CD14-positive monocyte (primary cell): ENCODE results near the gene PTGS1. TPM values are rescaled to one million over a fixed set of nuclear protein-coding genes. Genes with fewer than 3 reads are reported as not detected.
A peak's percentile ranks its signal among the peaks of the same experiment; 100 is the strongest.

Source experiments
- DNase-seq, 3 donors: peaks; one replicate each; pipeline ENCODE4 v3.0.0-alpha.2; 2011 to 2022
- H2AFZ ChIP-seq: 2 replicates; pipeline ENCODE4 v1.6.0; 2012; ENCODE audit warnings: mild to moderate bottlenecking, low read depth, low read length, inconsistent platforms; ENCODE audit not compliant: insufficient read depth, poor library complexity, severe bottlenecking
- H3K27ac ChIP-seq, 2 donors: 1 replicate in 1 of 2; 2 replicates in 1 of 2; pipeline ENCODE4 v1.5.1; 2012 to 2013; ENCODE audit warnings: low read length in 2 of 2, control low read depth in 1 of 2, inconsistent platforms in 1 of 2, low read depth in 1 of 2, mild to moderate bottlenecking in 1 of 2
- H3K27me3 ChIP-seq, 2 donors: one replicate each; pipeline versions ENCODE4 v1.6.0 to v1.6.1; 2011 to 2013; ENCODE audit warnings: low read length in 2 of 2; ENCODE audit not compliant: control insufficient read depth in 2 of 2, insufficient read depth in 2 of 2
- H3K36me3 ChIP-seq, 2 donors: replicated peaks in 1 of 2; 1 replicate in 1 of 2; 2 replicates in 1 of 2; pipeline versions ENCODE4 v1.5.1 to v1.6.1; 2012 to 2013; ENCODE audit warnings: low read length in 2 of 2, control low read depth in 1 of 2, inconsistent platforms in 1 of 2, mild to moderate bottlenecking in 1 of 2; ENCODE audit not compliant: insufficient read depth in 2 of 2, control insufficient read depth in 1 of 2
- H3K4me1 ChIP-seq, 2 donors: 1 replicate in 1 of 2; 2 replicates in 1 of 2; pipeline versions ENCODE4 v1.5.1 to v1.6.1; 2012 to 2013; ENCODE audit warnings: low read length in 2 of 2, control low read depth in 1 of 2, inconsistent platforms in 1 of 2, mild to moderate bottlenecking in 1 of 2, moderate library complexity in 1 of 2; ENCODE audit not compliant: insufficient read depth in 2 of 2, control insufficient read depth in 1 of 2
- H3K4me2 ChIP-seq: replicated peaks from 2 replicates; pipeline ENCODE3; 2012; ENCODE audit warnings: low read length, moderate library complexity, mild to moderate bottlenecking; ENCODE audit not compliant: poor library complexity, severe bottlenecking; ENCODE audit errors: extremely low read depth
- H3K4me3 ChIP-seq, 3 experiments: fragments of 200-600 bp in 1 of 3; sonication (generic) in 1 of 3; replicated peaks in 1 of 3; 1 replicate in 2 of 3; 2 replicates in 1 of 3; pipeline ENCODE4 v1.5.1; 2011 to 2013; ENCODE audit warnings: low read length in 3 of 3, mild to moderate bottlenecking in 3 of 3, control low read depth in 2 of 3, low read depth in 2 of 3, inconsistent platforms in 1 of 3, moderate library complexity in 1 of 3
- H3K79me2 ChIP-seq: 2 replicates; pipeline ENCODE4 v1.6.0; 2012; ENCODE audit warnings: mild to moderate bottlenecking, control low read depth, inconsistent platforms, low read length, moderate library complexity; ENCODE audit not compliant: insufficient read depth
- H3K9ac ChIP-seq: 2 replicates; pipeline ENCODE4 v1.6.0; 2017; ENCODE audit warnings: low read length, mild to moderate bottlenecking; ENCODE audit not compliant: insufficient read depth, poor library complexity, severe bottlenecking
- H3K9me3 ChIP-seq, 2 donors: replicated peaks in 1 of 2; 1 replicate in 1 of 2; 2 replicates in 1 of 2; pipeline versions ENCODE4 v1.5.1 to v1.6.1; 2012 to 2013; ENCODE audit warnings: low read length in 2 of 2, control low read depth in 1 of 2; ENCODE audit not compliant: control insufficient read depth in 1 of 2, insufficient read depth in 1 of 2
- H4K20me1 ChIP-seq: 2 replicates; pipeline ENCODE4 v1.6.0; 2012; ENCODE audit warnings: mild to moderate bottlenecking, low read length, control low read depth, moderate library complexity; ENCODE audit not compliant: insufficient read depth
- H3K27ac Mint-ChIP-seq, 7 donors: one replicate each; pipeline ENCODE4 v1.8.0; 2020; ENCODE audit warnings: mild to moderate bottlenecking in 7 of 7, mixed read lengths in 7 of 7, moderate library complexity in 6 of 7, inconsistent platforms in 2 of 7
- H3K27me3 Mint-ChIP-seq, 3 donors: one replicate each; pipeline ENCODE4 v1.8.0; 2021 to 2022; ENCODE audit warnings: low read depth in 3 of 3, mild to moderate bottlenecking in 3 of 3, mixed read lengths in 3 of 3, moderate library complexity in 3 of 3, inconsistent platforms in 1 of 3
- H3K36me3 Mint-ChIP-seq, 2 donors: one replicate each; pipeline ENCODE4 v1.8.0; 2020; ENCODE audit warnings: mixed read lengths in 2 of 2, inconsistent platforms in 1 of 2, mild to moderate bottlenecking in 1 of 2
- H3K4me1 Mint-ChIP-seq: one replicate; pipeline ENCODE4 v1.8.0; 2020; ENCODE audit warnings: mild to moderate bottlenecking, mixed read lengths
- H3K4me3 Mint-ChIP-seq, 2 donors: one replicate each; pipeline ENCODE4 v1.8.0; 2020; ENCODE audit warnings: mild to moderate bottlenecking in 2 of 2, mixed read lengths in 2 of 2, moderate library complexity in 1 of 2
- H3K9me3 Mint-ChIP-seq, 7 donors: one replicate each; pipeline ENCODE4 v1.8.0; 2020 to 2022; ENCODE audit warnings: mixed read lengths in 7 of 7, mild to moderate bottlenecking in 6 of 7, moderate library complexity in 6 of 7, inconsistent platforms in 2 of 7
- CTCF ChIP-seq: fragments of 200-600 bp; IDR thresholded peaks from one replicate; pipeline ENCODE4 v1.8.0; 2022; ENCODE audit warnings: antibody characterized with exemption, mild to moderate bottlenecking
- WGBS: methylation state at CpG from one replicate; pipeline ENCODE4 v1.1.5; 2013; ENCODE audit warnings: missing lambda C conversion rate; ENCODE audit not compliant: insufficient coverage; 5-methylcytosine and 5-hydroxymethylcytosine counted together
- intact Hi-C, 2 donors: fragments of 100-400 bp; cut with micrococcal nuclease; formaldehyde crosslinking; loops; one replicate each; pipeline versions ENCODE4 v1.15.0 to v1.15.1; 2023
- polyA plus RNA-seq, 3 donors: library from polyadenylated mRNA; depleted of rRNA in 1 of 3; unstranded in 2 of 3; stranded (reverse) in 1 of 3; fragments of 300-500 nt in 2 of 3; fragments of >200 nt in 1 of 3; fragmentation: Illumina TruSeq in 2 of 3; gene quantifications; 1 replicate in 2 of 3; 2 replicates in 1 of 3; pipeline ENCODE4 v1.2.3, GENCODE V29; 2012 to 2021

The PTGS1 gene
- polyA plus RNA-seq, 3 donors = 17.9 to 27.8 (median 20.5) TPM

DNA sequence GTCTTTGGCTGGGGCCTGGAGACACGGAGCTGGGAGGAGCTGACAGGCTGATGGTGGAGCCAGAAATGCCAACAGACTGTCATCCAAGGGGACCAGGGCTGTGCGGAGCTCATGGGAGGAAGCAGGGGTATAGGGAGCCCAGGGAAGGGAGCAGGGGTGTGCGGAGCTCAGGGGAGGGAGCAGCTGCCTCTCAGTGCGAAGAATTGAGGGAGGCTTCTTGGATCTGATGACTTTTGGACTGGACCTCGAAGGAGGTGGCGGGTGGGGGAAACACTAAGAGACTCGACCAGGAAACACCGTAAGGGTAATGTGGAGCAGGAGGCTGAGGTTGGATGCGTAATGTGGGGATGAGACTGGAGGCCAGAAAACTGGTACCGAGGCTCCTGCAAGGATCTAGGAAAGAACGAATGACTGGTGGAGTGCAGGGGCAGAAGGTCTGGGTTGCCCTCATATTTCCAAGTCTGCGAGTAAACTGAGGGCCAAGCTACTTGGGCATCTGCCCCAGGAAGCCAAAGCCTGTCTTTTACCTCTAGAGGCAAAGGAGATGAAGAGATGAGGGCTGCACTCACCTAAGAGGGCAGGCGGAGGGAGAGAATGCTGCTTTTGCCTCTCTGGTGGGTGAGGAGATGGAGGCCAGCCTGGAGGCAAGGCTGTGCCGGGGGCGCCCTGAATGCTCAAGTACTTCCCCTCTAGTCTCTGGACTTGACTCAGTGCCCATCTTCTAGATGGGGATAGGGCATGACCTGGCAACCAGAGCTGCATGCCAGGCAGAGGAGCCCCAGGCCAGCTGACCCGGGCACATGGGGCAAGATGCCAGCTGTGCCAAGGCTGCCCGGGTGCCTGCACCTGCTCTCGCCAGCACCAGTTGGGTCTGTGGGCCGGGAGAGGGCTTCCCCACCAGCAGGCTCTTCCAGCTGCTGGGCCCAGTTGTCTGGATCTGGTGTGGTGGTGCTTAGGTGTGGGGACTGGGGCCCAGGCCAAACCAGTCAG is 2.3 kb downstream of the PTGS1 start:
- WGBS = 84% methylated on average over 16 of the region's 19 CpGs
- no peak overlapping the region for H3K4me3 ChIP-seq
- H3K27me3 ChIP-seq = no peaks in the 10 kb centered on the region
- Mint-ChIP-seq H3K9me3 (peaks cover 0 to 5% (median 3%) of the 10 kb centered on the region in 7 donors), H3K27me3 (peaks cover 4 to 7% (median 4%) of the 10 kb centered on the region in 3 donors), H3K4me3 (peak overlapping the region in 1 of 2 donors; percentile 9), H3K36me3 (peaks cover 17% of the 10 kb centered on the region in 2 donors), H3K27ac (no peak overlapping the region), H3K4me1 (peaks cover 69% of the 10 kb centered on the region)
- no peak overlapping the region for H3K9ac ChIP-seq
- H3K79me2 ChIP-seq = no peaks in the 10 kb centered on the region
- peaks cover 33% of the 10 kb centered on the region for H4K20me1 ChIP-seq
- no peak overlapping the region for H3K4me2 ChIP-seq
- intact Hi-C loops = loop anchor here in 1 of 2 donors (10.0 kb wide), 1 partner anchor 82 kb away; no protein-coding TSS in a partner anchor
- DNase-seq = no peak
- TF ChIP-seq CTCF = no peak
- H3K4me1 ChIP-seq = peaks cover 52 to 64% of the 10 kb centered on the region in 2 donors
- no peak overlapping the region for H3K27ac ChIP-seq
- no peak overlapping the region for H2AFZ ChIP-seq
- H3K36me3 ChIP-seq = peaks cover 2 to 5% of the 10 kb centered on the region in 2 donors
- H3K9me3 ChIP-seq = no peaks in the 10 kb centered on the region

GRCh38 chr9:122374885-122375420 is 4.1 kb downstream of the PTGS1 start:
- no peak overlapping the region for H3K4me2 ChIP-seq

More at GRCh38 chr9:122374885-122375420, 4.1 kb downstream of the PTGS1 start:
- no peak for DNase-seq
- Histone ChIP-seq H3K36me3 (peaks cover 17 to 23% of the 10 kb centered on the region in 2 donors), H3K27me3 (no peaks in the 10 kb centered on the region), H3K79me2 (no peaks in the 10 kb centered on the region), H3K4me1 (peaks cover 48 to 58% of the 10 kb centered on the region in 2 donors), H3K4me3 (no peak overlapping the region), H3K9me3 (peaks cover 7 to 13% of the 10 kb centered on the region in 2 donors), H2AFZ (no peak overlapping the region), H4K20me1 (peaks cover 33% of the 10 kb centered on the region), H3K9ac (no peak overlapping the region), H3K27ac (no peak overlapping the region)
- TF ChIP-seq CTCF = no peak
- H3K27ac Mint-ChIP-seq = peak overlapping the region in 2 of 7 donors; percentile 3 to 50
- 44% methylated on average over 10 of the region's 14 CpGs for WGBS
- peaks cover 4 to 7% (median 5%) of the 10 kb centered on the region in 3 donors for H3K27me3 Mint-ChIP-seq
- H3K36me3 Mint-ChIP-seq = peaks cover 35% of the 10 kb centered on the region in 2 donors
- H3K4me3 Mint-ChIP-seq = no peak overlapping the region
- H3K4me1 Mint-ChIP-seq = peaks cover 68% of the 10 kb centered on the region
- intact Hi-C loops = loop anchor here in 1 of 2 donors (10.0 kb wide), 1 partner anchor 80 kb away; no protein-coding TSS in a partner anchor
- peaks cover 8 to 15% (median 11%) of the 10 kb centered on the region in 7 donors for H3K9me3 Mint-ChIP-seq
